ENCODE measurements around the gene TGIF1.

DNA sequence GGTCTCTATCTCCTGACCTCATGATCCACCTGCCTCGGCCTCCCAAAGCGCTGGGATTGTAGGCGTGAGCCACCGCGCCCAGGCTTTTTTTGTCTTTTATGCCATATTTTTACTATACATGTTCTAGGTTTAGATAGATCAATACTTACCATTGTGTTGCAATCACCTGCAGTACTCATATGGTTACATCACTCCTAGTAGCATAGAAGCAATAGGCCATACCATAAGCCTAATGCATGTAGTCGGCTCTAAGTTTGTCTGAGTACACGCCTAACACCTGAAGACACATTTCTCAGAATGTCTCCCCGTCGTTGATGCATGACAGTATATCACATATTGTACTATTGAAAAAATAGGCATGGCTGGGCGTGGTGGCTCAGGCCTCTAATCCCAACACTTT is 27.1 kb upstream of the TGIF1 start:
- TF ChIP-seq, protein P1, sequence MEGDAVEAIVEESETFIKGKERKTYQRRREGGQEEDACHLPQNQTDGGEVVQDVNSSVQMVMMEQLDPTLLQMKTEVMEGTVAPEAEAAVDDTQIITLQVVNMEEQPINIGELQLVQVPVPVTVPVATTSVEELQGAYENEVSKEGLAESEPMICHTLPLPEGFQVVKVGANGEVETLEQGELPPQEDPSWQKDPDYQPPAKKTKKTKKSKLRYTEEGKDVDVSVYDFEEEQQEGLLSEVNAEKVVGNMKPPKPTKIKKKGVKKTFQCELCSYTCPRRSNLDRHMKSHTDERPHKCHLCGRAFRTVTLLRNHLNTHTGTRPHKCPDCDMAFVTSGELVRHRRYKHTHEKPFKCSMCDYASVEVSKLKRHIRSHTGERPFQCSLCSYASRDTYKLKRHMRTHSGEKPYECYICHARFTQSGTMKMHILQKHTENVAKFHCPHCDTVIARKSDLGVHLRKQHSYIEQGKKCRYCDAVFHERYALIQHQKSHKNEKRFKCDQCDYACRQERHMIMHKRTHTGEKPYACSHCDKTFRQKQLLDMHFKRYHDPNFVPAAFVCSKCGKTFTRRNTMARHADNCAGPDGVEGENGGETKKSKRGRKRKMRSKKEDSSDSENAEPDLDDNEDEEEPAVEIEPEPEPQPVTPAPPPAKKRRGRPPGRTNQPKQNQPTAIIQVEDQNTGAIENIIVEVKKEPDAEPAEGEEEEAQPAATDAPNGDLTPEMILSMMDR (IDR thresholded peaks at IDR 0.05): no peak
- TF ChIP-seq POLR2AphosphoS5 (IDR thresholded peaks at IDR 0.05): no peak
- TF ChIP-seq POLR2A (IDR thresholded peaks at IDR 0.05; ENCODE audit: low read depth): no peak
